Measurements from ENCODE around the gene TMEM198. TPM values are rescaled to one million over a fixed set of nuclear protein-coding genes. Genes with fewer than 3 reads are reported as not detected.

The TMEM198 gene
- total and polyA plus RNA-seq, 2 experiments from 2014 or later: 5.6 to 13.7 TPM

GRCh38 chr2:219499058-219499307 is 44.8 kb upstream of the TMEM198 start (continued):
- no peak for TF ChIP-seq ZNF462 (CRISPR knock-in tag; IDR thresholded peaks at IDR 0.05)
- TF ChIP-seq POLR2AphosphoS5 (IDR thresholded peaks at IDR 0.05; ENCODE audit: low read depth): no peak
- TF ChIP-seq JUNB (IDR thresholded peaks at IDR 0.05; ENCODE audit: unreplicated experiment): no peak
- TF ChIP-seq NANOG (IDR thresholded peaks at IDR 0.05; ENCODE audit: borderline replicate concordance): no peak

GRCh38 chr2:219499555-219499954 is 44.3 kb upstream of the TMEM198 start:
- Histone ChIP-seq H3F3A (replicated peaks; ENCODE audit: low read depth) (peaks cover 17% of the 10 kb centered on the region), H3K4me1 (ENCODE audit: insufficient read depth) (peaks cover 47% of the 10 kb centered on the region), H4K20me1 (replicated peaks; ENCODE audit: insufficient read depth) (no peaks in the 10 kb centered on the region), H3K27me3 (ENCODE audit: insufficient read depth) (peaks cover 34% of the 10 kb centered on the region), H3K79me2 (replicated peaks; ENCODE audit: insufficient read depth) (no peaks in the 10 kb centered on the region), H3K27ac (ENCODE audit: low read depth) (no peak overlapping the region), H3K4me3 (peak overlapping the region; percentile 58), H3K9me2 (ENCODE audit: insufficient read depth) (no peaks in the 10 kb centered on the region), H3K4me2 (peak overlapping the region; percentile 79), H2AFZ (no peak overlapping the region), H3K36me3 (ENCODE audit: insufficient read depth) (no peaks in the 10 kb centered on the region)
- TF ChIP-seq ZNF114 (CRISPR knock-in tag; IDR thresholded peaks at IDR 0.05): no peak
- TF ChIP-seq ETS1 (IDR thresholded peaks at IDR 0.05): no peak
- no peak for TF ChIP-seq ZNF462 (CRISPR knock-in tag; IDR thresholded peaks at IDR 0.05)
- TF ChIP-seq STAT1 (IDR thresholded peaks at IDR 0.05; ENCODE audit: unreplicated experiment): no peak
- TF ChIP-seq JUNB (IDR thresholded peaks at IDR 0.05; ENCODE audit: unreplicated experiment): no peak
- TF ChIP-seq NANOG (IDR thresholded peaks at IDR 0.05; ENCODE audit: borderline replicate concordance): no peak
- no peak for TF ChIP-seq EZH2phosphoT487 (IDR thresholded peaks at IDR 0.05; ENCODE audit: unreplicated experiment)
- ATAC-seq: no peak
- H3K27ac Mint-ChIP-seq: no peak overlapping the region
- DNase-seq (ENCODE audit: low spot score): no peak
- H3K4me3 Mint-ChIP-seq: peak overlapping the region; percentile 84
- peaks cover 55% of the 10 kb centered on the region for H3K4me1 Mint-ChIP-seq
- no peaks in the 10 kb centered on the region for H3K9me3 Mint-ChIP-seq
- H3K36me3 Mint-ChIP-seq (ENCODE audit: low read depth): peaks cover 7% of the 10 kb centered on the region; the same call in 2 of the 3 replicates
- peaks cover 42% of the 10 kb centered on the region for H3K27me3 Mint-ChIP-seq (ENCODE audit: insufficient read depth, low read depth, poor library complexity)

Data from GM23338 (cell line).